ENCODE data around the gene CYP2A13. TPM values are rescaled to one million over a fixed set of nuclear protein-coding genes. Genes with fewer than 3 reads are reported as not detected.

The CYP2A13 gene
- total RNA-seq, 4 donors from 2014 or later: not detected

DNA sequence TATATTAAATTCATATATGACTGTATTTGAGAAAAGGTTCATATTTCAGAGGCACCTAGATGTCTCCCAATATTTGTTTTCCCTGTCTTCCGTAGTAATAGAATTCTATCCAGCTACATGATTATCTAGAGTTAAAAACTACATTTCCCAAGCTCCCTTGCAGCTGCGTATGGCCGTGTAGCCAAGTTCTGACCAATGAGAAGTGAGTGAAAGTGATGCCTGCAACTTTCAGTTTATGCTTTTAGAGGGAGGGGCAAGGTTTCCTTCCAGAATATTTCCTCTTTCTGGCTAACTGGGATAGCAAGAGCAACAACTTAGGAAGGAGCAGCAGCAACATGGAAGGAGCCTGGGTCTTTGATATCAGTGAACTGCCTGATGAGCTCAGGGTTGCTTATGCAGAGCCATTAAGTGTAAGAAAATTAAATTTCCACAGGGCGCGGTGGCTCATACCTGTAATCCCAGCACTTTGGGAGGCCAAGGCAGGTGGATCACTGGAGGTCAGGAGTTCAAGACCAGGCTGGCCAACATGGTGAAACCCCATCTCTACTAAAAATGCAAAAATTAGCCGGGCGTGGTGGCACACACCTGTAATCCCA is 23.2 kb upstream of the CYP2A13 start:
- Histone ChIP-seq H3K4me3 (replicated peaks in 1 of 3) (no peak overlapping the region), H3K9me3 (no peaks in the 10 kb centered on the region), H3K4me1 (no peaks in the 10 kb centered on the region), H3K27ac (no peak overlapping the region), H3K27me3 (no peaks in the 10 kb centered on the region), H3K36me3 (no peaks in the 10 kb centered on the region)
- TF ChIP-seq, protein P1, sequence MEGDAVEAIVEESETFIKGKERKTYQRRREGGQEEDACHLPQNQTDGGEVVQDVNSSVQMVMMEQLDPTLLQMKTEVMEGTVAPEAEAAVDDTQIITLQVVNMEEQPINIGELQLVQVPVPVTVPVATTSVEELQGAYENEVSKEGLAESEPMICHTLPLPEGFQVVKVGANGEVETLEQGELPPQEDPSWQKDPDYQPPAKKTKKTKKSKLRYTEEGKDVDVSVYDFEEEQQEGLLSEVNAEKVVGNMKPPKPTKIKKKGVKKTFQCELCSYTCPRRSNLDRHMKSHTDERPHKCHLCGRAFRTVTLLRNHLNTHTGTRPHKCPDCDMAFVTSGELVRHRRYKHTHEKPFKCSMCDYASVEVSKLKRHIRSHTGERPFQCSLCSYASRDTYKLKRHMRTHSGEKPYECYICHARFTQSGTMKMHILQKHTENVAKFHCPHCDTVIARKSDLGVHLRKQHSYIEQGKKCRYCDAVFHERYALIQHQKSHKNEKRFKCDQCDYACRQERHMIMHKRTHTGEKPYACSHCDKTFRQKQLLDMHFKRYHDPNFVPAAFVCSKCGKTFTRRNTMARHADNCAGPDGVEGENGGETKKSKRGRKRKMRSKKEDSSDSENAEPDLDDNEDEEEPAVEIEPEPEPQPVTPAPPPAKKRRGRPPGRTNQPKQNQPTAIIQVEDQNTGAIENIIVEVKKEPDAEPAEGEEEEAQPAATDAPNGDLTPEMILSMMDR (IDR thresholded peaks at IDR 0.05): no peak
- no peak for TF ChIP-seq POLR2A (IDR thresholded peaks at IDR 0.05)
- intact Hi-C loops (cut with DNase I): no loop called here
- WGBS, 2 donors: 59 to 65% methylated on average over 7 of the region's 7 CpGs
- no peak for DNase-seq

DNA sequence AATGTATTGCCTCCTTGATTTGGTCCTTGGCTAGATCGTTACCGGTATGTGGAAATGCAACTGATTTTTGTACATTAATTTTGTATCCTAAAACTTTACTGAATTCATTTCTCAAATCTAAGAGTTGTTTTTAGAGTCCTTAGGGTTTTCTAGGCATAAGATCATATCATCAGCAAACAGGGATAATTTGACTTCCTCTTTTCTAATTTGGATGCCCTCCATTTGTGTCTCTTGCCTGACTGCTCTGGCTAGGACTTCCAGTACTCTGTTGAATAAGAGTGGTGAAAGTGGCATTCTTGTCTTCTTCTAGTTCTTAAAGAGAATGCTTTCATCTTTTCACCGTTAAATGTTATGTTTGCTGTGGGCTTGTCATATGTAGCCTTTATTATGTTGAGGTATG is 12.0 kb upstream of the CYP2A13 start:
- Histone ChIP-seq H3K27ac (no peak overlapping the region), H3K4me3 (replicated peaks in 1 of 3) (no peak overlapping the region), H3K9me3 (no peaks in the 10 kb centered on the region), H3K27me3 (no peaks in the 10 kb centered on the region), H3K4me1 (no peaks in the 10 kb centered on the region), H3K36me3 (no peaks in the 10 kb centered on the region)
- TF ChIP-seq, protein P1 (IDR thresholded peaks at IDR 0.05): no peak
- no peak for TF ChIP-seq POLR2A (IDR thresholded peaks at IDR 0.05)
- DNase-seq: no peak
- intact Hi-C loops (cut with DNase I): no loop called here
- WGBS, 2 donors: 75 to 76% methylated on average over 3 of the region's 3 CpGs

DNA sequence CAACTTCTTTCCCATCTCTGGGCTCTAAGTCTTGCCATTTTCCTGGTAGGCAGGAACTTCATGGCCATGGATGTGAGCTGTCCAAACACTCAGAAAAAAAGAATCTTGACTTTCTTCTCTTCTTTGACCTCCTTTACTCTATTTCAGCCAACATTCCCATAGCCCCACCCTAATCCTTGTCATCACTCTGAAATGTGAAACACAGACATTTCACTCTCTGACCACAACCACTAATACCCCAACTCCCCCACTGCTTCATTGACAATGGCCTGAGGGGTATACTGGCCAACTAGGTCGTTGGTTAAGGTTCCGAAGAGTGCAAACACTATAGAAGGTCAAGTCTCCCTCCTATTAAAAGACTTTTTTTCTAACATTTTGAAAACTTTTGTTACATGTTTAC is 4.7 kb upstream of the CYP2A13 start:
- no peaks in the 10 kb centered on the region for H3K27me3 ChIP-seq
- no peaks in the 10 kb centered on the region for H3K4me1 ChIP-seq
- no peaks in the 10 kb centered on the region for H3K36me3 ChIP-seq
- intact Hi-C loops (cut with DNase I): no loop called here
- WGBS, 2 donors: 76 to 80% methylated on average over 2 of the region's 2 CpGs
- TF ChIP-seq, protein P1 (IDR thresholded peaks at IDR 0.05): no peak
- TF ChIP-seq POLR2A (IDR thresholded peaks at IDR 0.05): no peak
- H3K9me3 ChIP-seq: no peaks in the 10 kb centered on the region
- no peak overlapping the region for H3K4me3 ChIP-seq (replicated peaks in 1 of 3)
- no peak for DNase-seq
- H3K27ac ChIP-seq: no peak overlapping the region

DNA sequence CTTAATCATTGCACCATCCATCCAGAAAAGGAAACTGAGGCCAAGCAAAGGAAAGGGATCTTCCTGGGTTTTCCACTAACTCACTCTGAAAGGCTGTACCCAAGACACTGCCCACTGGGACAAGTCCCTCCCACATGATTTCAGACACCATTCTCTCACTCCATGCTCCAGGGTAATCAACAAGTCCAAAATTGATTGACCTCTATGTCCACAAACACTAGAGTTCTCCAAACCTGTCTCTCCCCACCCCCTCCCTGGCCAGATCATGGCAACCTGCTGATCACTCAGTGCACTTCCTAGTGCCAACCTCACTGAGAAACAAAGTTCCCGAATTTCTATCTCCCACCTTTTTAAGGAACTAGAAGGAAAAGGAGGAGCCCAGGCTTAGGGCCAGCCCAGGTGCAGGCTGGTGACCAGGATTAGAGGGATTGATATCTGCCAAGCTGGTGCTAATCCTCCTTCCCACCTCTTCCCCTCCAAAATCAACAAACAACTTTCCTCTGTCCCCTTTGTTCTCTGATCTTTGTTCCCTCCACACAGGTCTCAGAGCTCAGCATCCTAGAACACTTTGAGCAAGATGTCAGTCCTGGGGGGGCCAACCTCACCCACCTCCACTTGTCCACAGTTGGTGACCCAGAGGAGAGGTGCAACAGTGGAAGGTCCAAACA is 2.4 kb upstream of the CYP2A13 start:
- intact Hi-C loops (cut with DNase I): no loop called here
- no peaks in the 10 kb centered on the region for H3K9me3 ChIP-seq
- TF ChIP-seq, protein P1 (IDR thresholded peaks at IDR 0.05): no peak
- TF ChIP-seq POLR2A (IDR thresholded peaks at IDR 0.05): no peak
- H3K27ac ChIP-seq: no peak overlapping the region
- H3K36me3 ChIP-seq: no peaks in the 10 kb centered on the region
- DNase-seq: no peak
- H3K4me1 ChIP-seq: no peaks in the 10 kb centered on the region
- H3K27me3 ChIP-seq: no peaks in the 10 kb centered on the region
- H3K4me3 ChIP-seq (replicated peaks in 1 of 3): no peak overlapping the region
- 53 to 67% methylated on average over 1 of the region's 1 CpG for WGBS, 2 donors

DNA sequence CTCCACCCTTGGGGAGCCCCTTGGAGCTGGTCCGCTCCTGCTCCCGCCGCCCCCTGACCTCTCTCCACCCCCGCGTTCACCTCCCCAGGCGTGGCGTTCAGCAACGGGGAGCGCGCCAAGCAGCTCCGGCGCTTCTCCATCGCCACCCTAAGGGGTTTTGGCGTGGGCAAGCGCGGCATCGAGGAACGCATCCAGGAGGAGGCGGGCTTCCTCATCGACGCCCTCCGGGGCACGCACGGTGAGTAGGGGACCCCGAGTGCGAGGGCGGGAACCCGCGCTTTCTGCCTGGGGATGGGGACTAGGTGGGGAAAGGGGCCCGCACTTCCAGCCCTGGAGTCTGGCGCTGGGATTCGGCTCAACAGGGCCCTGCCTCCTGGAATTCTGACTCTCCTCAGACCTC is 1.7 kb downstream of the CYP2A13 start:
- no peaks in the 10 kb centered on the region for H3K9me3 ChIP-seq
- intact Hi-C loops (cut with DNase I): no loop called here
- H3K4me3 ChIP-seq (replicated peaks in 1 of 3): no peak overlapping the region
- no peak overlapping the region for H3K27ac ChIP-seq
- no peaks in the 10 kb centered on the region for H3K27me3 ChIP-seq
- no peak for DNase-seq
- H3K36me3 ChIP-seq: no peaks in the 10 kb centered on the region
- TF ChIP-seq, protein P1 (IDR thresholded peaks at IDR 0.05): no peak
- TF ChIP-seq POLR2A (IDR thresholded peaks at IDR 0.05): no peak
- H3K4me1 ChIP-seq: no peaks in the 10 kb centered on the region
- WGBS, 2 donors: 0 to 1% methylated on average over 13 of the region's 32 CpGs

Measured in thyroid gland (tissue), 4 donors.